Ascending aorta (tissue), 2 donors: ENCODE measurements around the gene ATPAF2. TPM values are rescaled to one million over a fixed set of nuclear protein-coding genes. Genes with fewer than 3 reads are reported as not detected.

Experiments
- DNase-seq, 2 donors: peaks; one replicate each; pipeline ENCODE4 v3.0.0-alpha.2; 2019; ENCODE audit warnings: low spot score in 2 of 2
- H3K27ac ChIP-seq, 2 donors: fragments of 200-600 bp; sonication (generic); one replicate each; pipeline ENCODE4 v1.5.1; 2016 to 2017; ENCODE audit warnings: mild to moderate bottlenecking in 1 of 2
- H3K27me3 ChIP-seq: fragments of 200-600 bp; sonication (generic); one replicate; pipeline ENCODE4 v1.5.1; 2017
- H3K36me3 ChIP-seq, 2 donors: fragments of 200-600 bp; sonication (generic); one replicate each; pipeline ENCODE4 v1.5.1; 2016
- H3K4me1 ChIP-seq, 2 donors: fragments of 200-600 bp; sonication (generic); one replicate each; pipeline ENCODE4 v1.5.1; 2016 to 2017; ENCODE audit warnings: mild to moderate bottlenecking in 1 of 2
- H3K4me3 ChIP-seq, 2 donors: fragments of 200-600 bp; sonication (generic); one replicate each; pipeline ENCODE4 v1.5.1; 2016 to 2017; ENCODE audit warnings: mild to moderate bottlenecking in 1 of 2
- H3K9me3 ChIP-seq, 2 donors: fragments of 200-600 bp; sonication (generic); one replicate each; pipeline ENCODE4 v1.5.1; 2016
- intact Hi-C: fragments of 100-400 bp; cut with DNase I; formaldehyde crosslinking; loops from one replicate; pipeline ENCODE4 v1.15.1; 2023
- total RNA-seq: library from RNA; depleted of rRNA; stranded (reverse); fragments of >200 nt; gene quantifications from one replicate; pipeline ENCODE4 v1.1.0, GENCODE V29; 2016
- TF ChIP-seq, protein P1 (sequence below), 3 experiments: fragments of 200-600 bp in 2 of 3; fragments of 450-650 bp in 1 of 3; sonication (generic) in 2 of 3; IDR thresholded peaks; one replicate each; pipeline ENCODE4 v1.5.1; 2016 to 2019; ENCODE audit warnings: antibody characterized with exemption in 3 of 3, mild to moderate bottlenecking in 1 of 3, moderate library complexity in 1 of 3

ATPAF2 gene
- total RNA-seq, 1 donor from 2014 or later: 2.6 TPM

GRCh38 chr17:17989618-17990017 is 49.4 kb downstream of the ATPAF2 start:
- Histone ChIP-seq H3K9me3 (no peaks in the 10 kb centered on the region), H3K4me3 (no peak overlapping the region), H3K4me1 (no peaks in the 10 kb centered on the region), H3K27me3 (no peaks in the 10 kb centered on the region), H3K27ac (no peak overlapping the region), H3K36me3 (peaks cover 0 to 8% of the 10 kb centered on the region in 2 donors)
- TF ChIP-seq, protein P1, sequence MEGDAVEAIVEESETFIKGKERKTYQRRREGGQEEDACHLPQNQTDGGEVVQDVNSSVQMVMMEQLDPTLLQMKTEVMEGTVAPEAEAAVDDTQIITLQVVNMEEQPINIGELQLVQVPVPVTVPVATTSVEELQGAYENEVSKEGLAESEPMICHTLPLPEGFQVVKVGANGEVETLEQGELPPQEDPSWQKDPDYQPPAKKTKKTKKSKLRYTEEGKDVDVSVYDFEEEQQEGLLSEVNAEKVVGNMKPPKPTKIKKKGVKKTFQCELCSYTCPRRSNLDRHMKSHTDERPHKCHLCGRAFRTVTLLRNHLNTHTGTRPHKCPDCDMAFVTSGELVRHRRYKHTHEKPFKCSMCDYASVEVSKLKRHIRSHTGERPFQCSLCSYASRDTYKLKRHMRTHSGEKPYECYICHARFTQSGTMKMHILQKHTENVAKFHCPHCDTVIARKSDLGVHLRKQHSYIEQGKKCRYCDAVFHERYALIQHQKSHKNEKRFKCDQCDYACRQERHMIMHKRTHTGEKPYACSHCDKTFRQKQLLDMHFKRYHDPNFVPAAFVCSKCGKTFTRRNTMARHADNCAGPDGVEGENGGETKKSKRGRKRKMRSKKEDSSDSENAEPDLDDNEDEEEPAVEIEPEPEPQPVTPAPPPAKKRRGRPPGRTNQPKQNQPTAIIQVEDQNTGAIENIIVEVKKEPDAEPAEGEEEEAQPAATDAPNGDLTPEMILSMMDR (IDR thresholded peaks at IDR 0.05): no peak
- no peak for DNase-seq
- intact Hi-C loops: no loop called here

- Histone ChIP-seq H3K4me1 (no peaks in the 10 kb centered on the region), H3K27ac (no peak overlapping the region), H3K9me3 (no peaks in the 10 kb centered on the region), H3K4me3 (no peak overlapping the region), H3K36me3 (peaks cover 0 to 8% of the 10 kb centered on the region in 2 donors), H3K27me3 (no peaks in the 10 kb centered on the region)
- TF ChIP-seq, protein P1 (IDR thresholded peaks at IDR 0.05): no peak
- intact Hi-C loops: no loop called here
- no peak for DNase-seq
Observed at GRCh38 chr17:17989081-17989480, 49.9 kb downstream of the ATPAF2 start.

DNA sequence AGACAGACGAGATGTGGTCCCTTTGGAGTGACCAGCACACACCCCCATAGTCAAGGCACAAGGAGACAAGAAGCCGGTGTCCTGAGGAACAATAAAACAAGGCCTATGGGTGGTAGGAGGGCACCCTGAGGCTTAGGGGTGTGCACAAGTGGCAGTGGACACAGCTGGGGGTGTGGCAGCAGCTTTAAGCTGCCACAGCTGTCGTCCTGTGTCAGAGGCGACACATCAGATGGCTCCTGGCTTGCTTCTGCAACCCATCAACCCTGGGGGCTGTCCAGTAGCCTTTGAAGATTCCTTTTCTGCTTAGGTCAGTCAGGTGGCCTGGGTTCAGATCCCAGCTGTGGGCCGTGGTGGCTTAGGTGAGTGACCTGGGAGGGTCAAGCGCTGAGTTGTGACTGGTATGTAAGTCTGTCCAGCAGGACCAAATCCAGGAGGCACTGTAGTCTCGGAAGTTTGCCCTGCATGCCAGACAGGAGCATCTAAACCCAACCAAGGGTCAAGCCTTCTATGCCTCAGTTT is 50.5 kb downstream of the ATPAF2 start:
- H3K27ac ChIP-seq: no peak overlapping the region
- DNase-seq: no peak
- no peaks in the 10 kb centered on the region for H3K27me3 ChIP-seq
- intact Hi-C loops: no loop called here
- no peak overlapping the region for H3K4me3 ChIP-seq
- H3K9me3 ChIP-seq: no peaks in the 10 kb centered on the region
- TF ChIP-seq, protein P1 (IDR thresholded peaks at IDR 0.05): no peak
- H3K36me3 ChIP-seq: peaks cover 0 to 8% of the 10 kb centered on the region in 2 donors
- no peaks in the 10 kb centered on the region for H3K4me1 ChIP-seq

- intact Hi-C loops: no loop called here
- no peaks in the 10 kb centered on the region for H3K4me1 ChIP-seq
Observed at GRCh38 chr17:17987901-17988300, 51.1 kb downstream of the ATPAF2 start.

GRCh38 chr17:17987187-17987896 is 51.6 kb downstream of the ATPAF2 start:
- TF ChIP-seq, protein P1 (IDR thresholded peaks at IDR 0.05): no peak
- Histone ChIP-seq H3K27me3 (no peaks in the 10 kb centered on the region), H3K4me1 (no peaks in the 10 kb centered on the region), H3K4me3 (no peak overlapping the region), H3K27ac (no peak overlapping the region), H3K36me3 (peaks cover 0 to 8% of the 10 kb centered on the region in 2 donors), H3K9me3 (no peaks in the 10 kb centered on the region)
- DNase-seq: no peak
- intact Hi-C loops: no loop called here

More at GRCh38 chr17:17987901-17988300, 51.1 kb downstream of the ATPAF2 start:
- TF ChIP-seq, protein P1 (IDR thresholded peaks at IDR 0.05): no peak
- H3K27ac ChIP-seq: no peak overlapping the region
- H3K9me3 ChIP-seq: no peaks in the 10 kb centered on the region
- H3K36me3 ChIP-seq: peaks cover 0 to 8% of the 10 kb centered on the region in 2 donors
- H3K27me3 ChIP-seq: no peaks in the 10 kb centered on the region
- no peak overlapping the region for H3K4me3 ChIP-seq
- DNase-seq: no peak
